ENCODE results near the gene OPTC.

DNA sequence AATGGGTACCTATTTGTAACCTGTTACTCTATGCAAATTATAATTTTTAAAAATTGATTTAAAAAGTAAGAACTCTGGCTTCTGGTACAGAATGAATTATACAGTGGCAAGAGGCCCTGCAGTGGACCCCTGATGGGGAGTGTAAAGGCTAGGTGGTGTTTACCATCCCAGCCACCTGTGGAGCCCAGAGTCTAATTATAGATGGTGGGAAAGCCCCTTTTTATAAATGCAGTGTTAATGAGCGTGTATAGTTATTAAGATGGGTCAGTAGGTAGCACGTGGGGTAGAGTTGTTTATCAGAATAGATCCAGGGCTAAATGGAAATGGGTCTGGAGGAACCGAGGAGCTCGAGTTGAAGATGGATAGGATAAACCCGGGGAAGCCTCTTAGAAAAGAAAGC lies 32.2 kb upstream of the OPTC start:
- TF ChIP-seq, protein P1, sequence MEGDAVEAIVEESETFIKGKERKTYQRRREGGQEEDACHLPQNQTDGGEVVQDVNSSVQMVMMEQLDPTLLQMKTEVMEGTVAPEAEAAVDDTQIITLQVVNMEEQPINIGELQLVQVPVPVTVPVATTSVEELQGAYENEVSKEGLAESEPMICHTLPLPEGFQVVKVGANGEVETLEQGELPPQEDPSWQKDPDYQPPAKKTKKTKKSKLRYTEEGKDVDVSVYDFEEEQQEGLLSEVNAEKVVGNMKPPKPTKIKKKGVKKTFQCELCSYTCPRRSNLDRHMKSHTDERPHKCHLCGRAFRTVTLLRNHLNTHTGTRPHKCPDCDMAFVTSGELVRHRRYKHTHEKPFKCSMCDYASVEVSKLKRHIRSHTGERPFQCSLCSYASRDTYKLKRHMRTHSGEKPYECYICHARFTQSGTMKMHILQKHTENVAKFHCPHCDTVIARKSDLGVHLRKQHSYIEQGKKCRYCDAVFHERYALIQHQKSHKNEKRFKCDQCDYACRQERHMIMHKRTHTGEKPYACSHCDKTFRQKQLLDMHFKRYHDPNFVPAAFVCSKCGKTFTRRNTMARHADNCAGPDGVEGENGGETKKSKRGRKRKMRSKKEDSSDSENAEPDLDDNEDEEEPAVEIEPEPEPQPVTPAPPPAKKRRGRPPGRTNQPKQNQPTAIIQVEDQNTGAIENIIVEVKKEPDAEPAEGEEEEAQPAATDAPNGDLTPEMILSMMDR (IDR thresholded peaks at IDR 0.05): no peak
- TF ChIP-seq POLR2A (IDR thresholded peaks at IDR 0.05) (no peak), EP300 (IDR thresholded peaks at IDR 0.05) (no peak), POLR2AphosphoS5 (IDR thresholded peaks at IDR 0.05) (no peak)

Data from sigmoid colon (tissue), 4 donors.